Spleen (tissue), 11 donors: ENCODE data around the gene BCL7C. TPM values are rescaled to one million over a fixed set of nuclear protein-coding genes. Genes with fewer than 3 reads are reported as not detected.
"Not testable (repeated sequence)": the region's sequence is repeated elsewhere in the genome, so short reads cannot be mapped to it uniquely, and the experiment has no call there.

ENCODE experiments used
- DNase-seq: peaks from one replicate; pipeline ENCODE4 v3.0.0-alpha.2; 2020
- H3K27ac ChIP-seq, 8 donors: fragments of 200-600 bp; sonication (generic) in 7 of 8; 1 replicate in 4 of 8; 2 replicates in 4 of 8; pipeline versions ENCODE4 v1.5.0 to v1.8.0; 2016 to 2021; ENCODE audit warnings: inconsistent platforms in 4 of 8, mild to moderate bottlenecking in 4 of 8, moderate library complexity in 1 of 8
- H3K27me3 ChIP-seq, 7 donors: fragments of 200-600 bp; sonication (generic) in 6 of 7; replicated peaks in 1 of 7; 1 replicate in 4 of 7; 2 replicates in 3 of 7; pipeline versions ENCODE4 v1.5.0 to v1.8.0; 2016 to 2021; ENCODE audit warnings: inconsistent platforms in 3 of 7, mild to moderate bottlenecking in 1 of 7
- H3K36me3 ChIP-seq, 6 donors: fragments of 200-600 bp; sonication (generic) in 5 of 6; 1 replicate in 4 of 6; 2 replicates in 2 of 6; pipeline versions ENCODE4 v1.5.0 to v1.8.0; 2016 to 2021; ENCODE audit warnings: inconsistent platforms in 2 of 6
- H3K4me1 ChIP-seq, 6 donors: fragments of 200-600 bp; sonication (generic) in 5 of 6; 1 replicate in 3 of 6; 2 replicates in 3 of 6; pipeline versions ENCODE4 v1.5.0 to v1.8.0; 2016 to 2021; ENCODE audit warnings: inconsistent platforms in 3 of 6
- H3K4me3 ChIP-seq, 8 donors: fragments of 200-600 bp; sonication (generic) in 7 of 8; 1 replicate in 4 of 8; 2 replicates in 4 of 8; pipeline versions ENCODE4 v1.5.0 to v1.8.0; 2016 to 2021; ENCODE audit warnings: inconsistent platforms in 4 of 8, mild to moderate bottlenecking in 4 of 8, moderate library complexity in 2 of 8
- H3K9me3 ChIP-seq, 8 donors: fragments of 200-600 bp; sonication (generic) in 7 of 8; 1 replicate in 4 of 8; 2 replicates in 4 of 8; pipeline versions ENCODE4 v1.5.0 to v1.8.0; 2016 to 2021; ENCODE audit warnings: inconsistent platforms in 4 of 8
- POLR2A ChIP-seq, 3 donors: fragments of 450-650 bp; IDR thresholded peaks; one replicate each; pipeline ENCODE4 v1.5.1; 2017; ENCODE audit warnings: antibody characterized with exemption in 3 of 3, mild to moderate bottlenecking in 1 of 3
- POLR2AphosphoS5 ChIP-seq, 3 donors: sonication (generic); formaldehyde crosslinking; IDR thresholded peaks; one replicate each; pipeline ENCODE4 v1.5.1; 2017; ENCODE audit warnings: antibody characterized with exemption in 3 of 3
- WGBS, 5 donors: extraction: QIAGEN DNeasy Blood & Tissue Kit in 3 of 5; methylation state at CpG; one replicate each; pipeline versions ENCODE4 v1.1.5 to v1.1.7; 2013 to 2018; 5-methylcytosine and 5-hydroxymethylcytosine counted together
- intact Hi-C: fragments of 100-400 bp; cut with DNase I; formaldehyde crosslinking; loops from one replicate; pipeline ENCODE4 v1.15.0; 2023; ENCODE audit warnings: low total_unique reads
- polyA plus RNA-seq, 3 donors: library from polyadenylated mRNA; stranded (reverse); fragments of 200-250 nt; gene quantifications; one replicate each; pipeline ENCODE4 v1.2.1, GENCODE V29; 2013
- total RNA-seq, 7 donors: library from RNA; depleted of rRNA in 3 of 7; stranded (reverse); fragments of >200 nt in 3 of 7; fragmentation: NEBNext Ultra II Directional in 4 of 7; extraction: Animal tissue kit (Norgen Biotek cat#: 25700) in 4 of 7; gene quantifications; one replicate each; pipeline versions ENCODE4 v1.1.0 to v1.2.1, GENCODE V29; 2016 to 2021
- TF ChIP-seq, protein P1 (sequence below), 11 experiments: fragments of 200-600 bp in 7 of 11; fragments of 450-650 bp in 4 of 11; sonication (generic) in 4 of 11; IDR thresholded peaks in 8 of 11; conservative IDR thresholded peaks in 3 of 11; 1 replicate in 7 of 11; 2 replicates in 4 of 11; pipeline versions ENCODE4 v1.4.0 to v1.8.0; 2016 to 2021; ENCODE audit warnings: antibody characterized with exemption in 11 of 11, inconsistent platforms in 4 of 11, mild to moderate bottlenecking in 1 of 11
- donor health status: healthy with polysubstance abuse.
- donor health status: DM: no; HTN: no; CAD: no; lungs with moderate emphysema.
- donor health status: DM: no; HTN: no; CAD: no.
- donor health status: Bipolar disorder and iron deficiency.
- donor health status: healthy.
- donor health status: DM: no; HTN: no; CAD: no.
- donor health status: DM: yes; HTN: yes; CAD: no.

The BCL7C gene
- total and polyA plus RNA-seq, 10 donors, result 15.5 to 38.7 (median 22.9) TPM

- intact Hi-C loops, result no loop called here
- H3K4me3 ChIP-seq, result no peak overlapping the region
- DNase-seq, result no peak
- H3K27ac ChIP-seq, result no peak overlapping the region
- no peaks in the 10 kb centered on the region for H3K9me3 ChIP-seq
- H3K4me1 ChIP-seq, result no peaks in the 10 kb centered on the region
- no peaks in the 10 kb centered on the region for H3K36me3 ChIP-seq
- H3K27me3 ChIP-seq, result no peaks in the 10 kb centered on the region
- TF ChIP-seq POLR2A (IDR thresholded peaks at IDR 0.05) (no peak), POLR2AphosphoS5 (IDR thresholded peaks at IDR 0.05) (no peak)
- TF ChIP-seq, protein P1, sequence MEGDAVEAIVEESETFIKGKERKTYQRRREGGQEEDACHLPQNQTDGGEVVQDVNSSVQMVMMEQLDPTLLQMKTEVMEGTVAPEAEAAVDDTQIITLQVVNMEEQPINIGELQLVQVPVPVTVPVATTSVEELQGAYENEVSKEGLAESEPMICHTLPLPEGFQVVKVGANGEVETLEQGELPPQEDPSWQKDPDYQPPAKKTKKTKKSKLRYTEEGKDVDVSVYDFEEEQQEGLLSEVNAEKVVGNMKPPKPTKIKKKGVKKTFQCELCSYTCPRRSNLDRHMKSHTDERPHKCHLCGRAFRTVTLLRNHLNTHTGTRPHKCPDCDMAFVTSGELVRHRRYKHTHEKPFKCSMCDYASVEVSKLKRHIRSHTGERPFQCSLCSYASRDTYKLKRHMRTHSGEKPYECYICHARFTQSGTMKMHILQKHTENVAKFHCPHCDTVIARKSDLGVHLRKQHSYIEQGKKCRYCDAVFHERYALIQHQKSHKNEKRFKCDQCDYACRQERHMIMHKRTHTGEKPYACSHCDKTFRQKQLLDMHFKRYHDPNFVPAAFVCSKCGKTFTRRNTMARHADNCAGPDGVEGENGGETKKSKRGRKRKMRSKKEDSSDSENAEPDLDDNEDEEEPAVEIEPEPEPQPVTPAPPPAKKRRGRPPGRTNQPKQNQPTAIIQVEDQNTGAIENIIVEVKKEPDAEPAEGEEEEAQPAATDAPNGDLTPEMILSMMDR (IDR thresholded peaks at IDR 0.05 in 8 of 11, conservative IDR thresholded peaks at IDR 0.05 in 3 of 11), result no peak
- WGBS, 5 donors, result 67 to 86% (median 74%) methylated on average over 6 of the region's 6 CpGs
Observed at GRCh38 chr16:30866031-30866430, 27.8 kb downstream of the BCL7C start.

- H3K4me1 ChIP-seq, H3K27ac ChIP-seq, H3K4me3 ChIP-seq, H3K36me3 ChIP-seq, intact Hi-C loops, H3K27me3 ChIP-seq, DNase-seq, H3K9me3 ChIP-seq: not testable (repeated sequence)
- 94 to 97% (median 95%) methylated on average over 3 of the region's 3 CpGs for WGBS, 5 donors
Observed at GRCh38 chr16:30863178-30863577, 30.7 kb downstream of the BCL7C start.

DNA sequence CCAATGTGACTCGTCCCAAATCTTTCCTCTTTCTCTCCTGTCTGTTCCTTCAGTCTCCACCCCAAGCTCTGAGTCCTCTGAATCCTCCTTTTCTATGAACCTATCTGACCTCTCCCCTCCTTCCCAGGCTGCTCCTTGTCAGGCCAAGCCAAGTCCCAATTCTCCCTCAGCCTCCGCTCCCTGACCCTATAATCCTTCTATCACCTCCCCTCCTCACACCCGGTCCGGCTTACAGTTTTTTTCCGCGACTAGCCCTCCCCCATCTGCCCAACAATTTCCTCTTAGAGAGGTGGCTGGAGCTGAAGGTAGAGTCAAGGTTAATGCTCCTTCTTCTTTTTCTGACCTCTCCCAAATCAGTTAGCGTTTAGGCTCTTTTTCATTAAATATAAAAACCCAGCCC is 33.1 kb downstream of the BCL7C start:
- 73 to 89% (median 76%) methylated on average over 7 of the region's 7 CpGs for WGBS, 5 donors
- H3K4me3 ChIP-seq, H3K27me3 ChIP-seq, DNase-seq, intact Hi-C loops, H3K9me3 ChIP-seq, H3K4me1 ChIP-seq, H3K27ac ChIP-seq, H3K36me3 ChIP-seq: not testable (repeated sequence)

GRCh38 chr16:30858829-30859423 is 35.0 kb downstream of the BCL7C start:
- TF ChIP-seq POLR2AphosphoS5 (IDR thresholded peaks at IDR 0.05) (no peak), POLR2A (IDR thresholded peaks at IDR 0.05) (no peak)
- TF ChIP-seq, protein P1 (IDR thresholded peaks at IDR 0.05 in 8 of 11, conservative IDR thresholded peaks at IDR 0.05 in 3 of 11), result no peak
- H3K27me3 ChIP-seq, result no peaks in the 10 kb centered on the region
- no peak overlapping the region for H3K4me3 ChIP-seq
- no peaks in the 10 kb centered on the region for H3K4me1 ChIP-seq
- 73 to 91% (median 78%) methylated on average over 4 of the region's 4 CpGs for WGBS, 5 donors
- H3K9me3 ChIP-seq, result no peaks in the 10 kb centered on the region
- intact Hi-C loops, result no loop called here
- no peak for DNase-seq
- no peak overlapping the region for H3K27ac ChIP-seq
- peaks cover 0 to 6% (median 0%) of the 10 kb centered on the region in 6 donors for H3K36me3 ChIP-seq

DNA sequence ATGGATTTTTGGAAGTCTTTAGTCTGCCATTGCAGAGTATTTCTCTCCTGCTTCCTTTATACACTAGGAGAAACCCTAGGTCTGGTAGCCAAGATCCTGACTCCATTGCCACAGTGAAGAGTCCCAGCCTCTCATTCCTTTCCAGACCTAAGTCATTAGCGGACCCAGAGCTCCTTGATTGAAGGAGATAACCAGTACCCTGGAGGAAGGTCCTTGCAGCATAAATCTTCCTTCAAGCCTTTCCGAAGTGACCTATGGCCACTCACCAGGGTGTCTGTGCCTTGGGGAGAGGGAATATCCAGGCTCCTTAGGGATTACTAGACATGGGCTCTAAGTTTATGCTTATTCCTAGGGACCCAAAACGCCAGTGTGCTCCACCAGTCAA is 35.8 kb downstream of the BCL7C start:
- intact Hi-C loops, result no loop called here
- H3K4me3 ChIP-seq, result no peak overlapping the region
- no peaks in the 10 kb centered on the region for H3K4me1 ChIP-seq
- no peaks in the 10 kb centered on the region for H3K9me3 ChIP-seq
- DNase-seq, result no peak
- TF ChIP-seq, protein P1 (IDR thresholded peaks at IDR 0.05 in 8 of 11, conservative IDR thresholded peaks at IDR 0.05 in 3 of 11), result no peak
- TF ChIP-seq POLR2A (IDR thresholded peaks at IDR 0.05), result no peak
- no peak for TF ChIP-seq POLR2AphosphoS5 (IDR thresholded peaks at IDR 0.05)
- H3K27ac ChIP-seq, result no peak overlapping the region
- WGBS, 5 donors, result 74 to 95% (median 90%) methylated on average over 3 of the region's 3 CpGs
- no peaks in the 10 kb centered on the region for H3K27me3 ChIP-seq
- peaks cover 0 to 6% (median 0%) of the 10 kb centered on the region in 6 donors for H3K36me3 ChIP-seq
